Measurements from ENCODE around the gene ITPRIP.
A peak's percentile ranks its signal among the peaks of the same experiment; 100 is the strongest.

Gene ITPRIP

GRCh38 chr10:104328896-104329710, 9.2 kb downstream of the ITPRIP start (continued):
- TF ChIP-seq ZEB2 (tag by site-specific recombination; IDR thresholded peaks at IDR 0.05), result peak; percentile 94
- TF ChIP-seq, protein P1, sequence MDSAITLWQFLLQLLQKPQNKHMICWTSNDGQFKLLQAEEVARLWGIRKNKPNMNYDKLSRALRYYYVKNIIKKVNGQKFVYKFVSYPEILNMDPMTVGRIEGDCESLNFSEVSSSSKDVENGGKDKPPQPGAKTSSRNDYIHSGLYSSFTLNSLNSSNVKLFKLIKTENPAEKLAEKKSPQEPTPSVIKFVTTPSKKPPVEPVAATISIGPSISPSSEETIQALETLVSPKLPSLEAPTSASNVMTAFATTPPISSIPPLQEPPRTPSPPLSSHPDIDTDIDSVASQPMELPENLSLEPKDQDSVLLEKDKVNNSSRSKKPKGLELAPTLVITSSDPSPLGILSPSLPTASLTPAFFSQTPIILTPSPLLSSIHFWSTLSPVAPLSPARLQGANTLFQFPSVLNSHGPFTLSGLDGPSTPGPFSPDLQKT (IDR thresholded peaks at IDR 0.05; ENCODE audit: borderline replicate concordance, low read depth, low read length), result no peak
- TF ChIP-seq ZNF2 (tag by site-specific recombination; IDR thresholded peaks at IDR 0.05), result peak; percentile 75; the same call in 1 of the 2 replicates
- no peak for TF ChIP-seq ZNF266 (tag by site-specific recombination; IDR thresholded peaks at IDR 0.05; ENCODE audit: low read depth)
- TF ChIP-seq ZNF558 (tag by site-specific recombination; IDR thresholded peaks at IDR 0.05), result 0 out of 2 replicates have a peak, but pooled peaks have one; percentile 52
- TF ChIP-seq ZNF138 (tag by site-specific recombination; IDR thresholded peaks at IDR 0.05; ENCODE audit: borderline replicate concordance), result no peak
- peak; percentile 43; the same call in 1 of the 2 replicates for TF ChIP-seq ZBTB10 (tag by site-specific recombination; IDR thresholded peaks at IDR 0.05)
- TF ChIP-seq ZNF596 (tag by site-specific recombination; IDR thresholded peaks at IDR 0.05), result no peak
- TF ChIP-seq, protein P2, sequence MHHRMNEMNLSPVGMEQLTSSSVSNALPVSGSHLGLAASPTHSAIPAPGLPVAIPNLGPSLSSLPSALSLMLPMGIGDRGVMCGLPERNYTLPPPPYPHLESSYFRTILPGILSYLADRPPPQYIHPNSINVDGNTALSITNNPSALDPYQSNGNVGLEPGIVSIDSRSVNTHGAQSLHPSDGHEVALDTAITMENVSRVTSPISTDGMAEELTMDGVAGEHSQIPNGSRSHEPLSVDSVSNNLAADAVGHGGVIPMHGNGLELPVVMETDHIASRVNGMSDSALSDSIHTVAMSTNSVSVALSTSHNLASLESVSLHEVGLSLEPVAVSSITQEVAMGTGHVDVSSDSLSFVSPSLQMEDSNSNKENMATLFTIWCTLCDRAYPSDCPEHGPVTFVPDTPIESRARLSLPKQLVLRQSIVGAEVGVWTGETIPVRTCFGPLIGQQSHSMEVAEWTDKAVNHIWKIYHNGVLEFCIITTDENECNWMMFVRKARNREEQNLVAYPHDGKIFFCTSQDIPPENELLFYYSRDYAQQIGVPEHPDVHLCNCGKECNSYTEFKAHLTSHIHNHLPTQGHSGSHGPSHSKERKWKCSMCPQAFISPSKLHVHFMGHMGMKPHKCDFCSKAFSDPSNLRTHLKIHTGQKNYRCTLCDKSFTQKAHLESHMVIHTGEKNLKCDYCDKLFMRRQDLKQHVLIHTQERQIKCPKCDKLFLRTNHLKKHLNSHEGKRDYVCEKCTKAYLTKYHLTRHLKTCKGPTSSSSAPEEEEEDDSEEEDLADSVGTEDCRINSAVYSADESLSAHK (tag by site-specific recombination; IDR thresholded peaks at IDR 0.05), result peak; percentile 73
- TF ChIP-seq ZBTB8A (tag by site-specific recombination; IDR thresholded peaks at IDR 0.05), result peak; percentile 41; the same call in 1 of the 2 replicates
- peak; percentile 94 for TF ChIP-seq GLIS1 (tag by site-specific recombination; IDR thresholded peaks at IDR 0.05)
- no peak for TF ChIP-seq SCRT1 (tag by site-specific recombination; IDR thresholded peaks at IDR 0.05; ENCODE audit: borderline replicate concordance)
- TF ChIP-seq SP7 (tag by site-specific recombination; IDR thresholded peaks at IDR 0.05), result peak; percentile 94
- TF ChIP-seq, protein P3, sequence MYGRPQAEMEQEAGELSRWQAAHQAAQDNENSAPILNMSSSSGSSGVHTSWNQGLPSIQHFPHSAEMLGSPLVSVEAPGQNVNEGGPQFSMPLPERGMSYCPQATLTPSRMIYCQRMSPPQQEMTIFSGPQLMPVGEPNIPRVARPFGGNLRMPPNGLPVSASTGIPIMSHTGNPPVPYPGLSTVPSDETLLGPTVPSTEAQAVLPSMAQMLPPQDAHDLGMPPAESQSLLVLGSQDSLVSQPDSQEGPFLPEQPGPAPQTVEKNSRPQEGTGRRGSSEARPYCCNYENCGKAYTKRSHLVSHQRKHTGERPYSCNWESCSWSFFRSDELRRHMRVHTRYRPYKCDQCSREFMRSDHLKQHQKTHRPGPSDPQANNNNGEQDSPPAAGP (tag by site-specific recombination; IDR thresholded peaks at IDR 0.05), result peak; percentile 97
- TF ChIP-seq ZNF843 (tag by site-specific recombination; IDR thresholded peaks at IDR 0.05), result no peak
- peak; percentile 90 for TF ChIP-seq ZNF324 (tag by site-specific recombination; IDR thresholded peaks at IDR 0.05)
- 0 out of 2 replicates have a peak, but pooled peaks have one; percentile 45 for TF ChIP-seq SCRT2 (tag by site-specific recombination; IDR thresholded peaks at IDR 0.05)
- peak; percentile 100 for TF ChIP-seq ZNF792 (tag by site-specific recombination; IDR thresholded peaks at IDR 0.05)
- TF ChIP-seq ZNF629 (tag by site-specific recombination; IDR thresholded peaks at IDR 0.05), result peak; percentile 100
- TF ChIP-seq SALL2 (tag by site-specific recombination; IDR thresholded peaks at IDR 0.05; ENCODE audit: borderline replicate concordance), result no peak
- no peak for TF ChIP-seq ZNF211 (tag by site-specific recombination; IDR thresholded peaks at IDR 0.05; ENCODE audit: low read depth)
- TF ChIP-seq ZSCAN18 (tag by site-specific recombination; IDR thresholded peaks at IDR 0.05), result no peak
- TF ChIP-seq ZSCAN30 (tag by site-specific recombination; IDR thresholded peaks at IDR 0.05), result peak; percentile 88
- peak; percentile 98 for TF ChIP-seq ZFP69B (tag by site-specific recombination; IDR thresholded peaks at IDR 0.05)
- TF ChIP-seq, protein P4, sequence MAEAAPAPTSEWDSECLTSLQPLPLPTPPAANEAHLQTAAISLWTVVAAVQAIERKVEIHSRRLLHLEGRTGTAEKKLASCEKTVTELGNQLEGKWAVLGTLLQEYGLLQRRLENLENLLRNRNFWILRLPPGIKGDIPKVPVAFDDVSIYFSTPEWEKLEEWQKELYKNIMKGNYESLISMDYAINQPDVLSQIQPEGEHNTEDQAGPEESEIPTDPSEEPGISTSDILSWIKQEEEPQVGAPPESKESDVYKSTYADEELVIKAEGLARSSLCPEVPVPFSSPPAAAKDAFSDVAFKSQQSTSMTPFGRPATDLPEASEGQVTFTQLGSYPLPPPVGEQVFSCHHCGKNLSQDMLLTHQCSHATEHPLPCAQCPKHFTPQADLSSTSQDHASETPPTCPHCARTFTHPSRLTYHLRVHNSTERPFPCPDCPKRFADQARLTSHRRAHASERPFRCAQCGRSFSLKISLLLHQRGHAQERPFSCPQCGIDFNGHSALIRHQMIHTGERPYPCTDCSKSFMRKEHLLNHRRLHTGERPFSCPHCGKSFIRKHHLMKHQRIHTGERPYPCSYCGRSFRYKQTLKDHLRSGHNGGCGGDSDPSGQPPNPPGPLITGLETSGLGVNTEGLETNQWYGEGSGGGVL (tag by site-specific recombination; IDR thresholded peaks at IDR 0.05), result peak; percentile 92
- TF ChIP-seq, protein P5, sequence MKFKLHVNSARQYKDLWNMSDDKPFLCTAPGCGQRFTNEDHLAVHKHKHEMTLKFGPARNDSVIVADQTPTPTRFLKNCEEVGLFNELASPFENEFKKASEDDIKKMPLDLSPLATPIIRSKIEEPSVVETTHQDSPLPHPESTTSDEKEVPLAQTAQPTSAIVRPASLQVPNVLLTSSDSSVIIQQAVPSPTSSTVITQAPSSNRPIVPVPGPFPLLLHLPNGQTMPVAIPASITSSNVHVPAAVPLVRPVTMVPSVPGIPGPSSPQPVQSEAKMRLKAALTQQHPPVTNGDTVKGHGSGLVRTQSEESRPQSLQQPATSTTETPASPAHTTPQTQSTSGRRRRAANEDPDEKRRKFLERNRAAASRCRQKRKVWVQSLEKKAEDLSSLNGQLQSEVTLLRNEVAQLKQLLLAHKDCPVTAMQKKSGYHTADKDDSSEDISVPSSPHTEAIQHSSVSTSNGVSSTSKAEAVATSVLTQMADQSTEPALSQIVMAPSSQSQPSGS (tag by site-specific recombination; IDR thresholded peaks at IDR 0.05; ENCODE audit: low read depth), result peak; percentile 97
- TF ChIP-seq MYNN (tag by site-specific recombination; IDR thresholded peaks at IDR 0.05; ENCODE audit: borderline replicate concordance), result 0 out of 2 replicates have a peak, but pooled peaks have one; percentile 5
